ENCODE measurements around the gene PSG2. TPM values are rescaled to one million over a fixed set of nuclear protein-coding genes. Genes with fewer than 3 reads are reported as not detected.
"Not testable (repeated sequence)": the region's sequence is repeated elsewhere in the genome, so short reads cannot be mapped to it uniquely, and the experiment has no call there.

PSG2 gene
- total RNA-seq, 1 donor from 2014 or later, result not detected

DNA sequence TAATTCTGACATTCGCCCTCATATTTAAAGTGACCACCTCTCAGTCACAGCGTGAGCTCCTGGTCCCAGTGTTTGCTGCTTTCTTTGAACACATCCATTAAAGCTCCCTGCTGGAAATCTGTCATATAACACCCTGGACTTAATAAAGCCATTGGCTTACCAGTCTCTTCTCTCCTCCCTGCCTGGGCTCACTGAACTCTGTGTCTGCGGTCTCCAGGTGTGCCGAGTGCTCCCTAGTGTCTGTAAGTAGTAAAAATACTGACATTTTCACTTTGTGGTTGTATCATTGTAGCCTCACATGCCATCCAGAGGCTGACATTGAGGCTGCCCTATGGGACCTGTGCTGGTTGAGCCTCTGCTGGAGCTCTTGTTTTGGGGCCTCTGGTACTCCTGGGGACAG, 53.6 kb downstream of the PSG2 start:
- no peak for DNase-seq (ENCODE audit: low spot score in 2 of 2)
- Histone ChIP-seq H3K4me1 (no peaks in the 10 kb centered on the region), H3K36me3 (no peaks in the 10 kb centered on the region), H3K4me3 (no peak overlapping the region), H3K27me3 (no peaks in the 10 kb centered on the region), H3K9me3 (no peaks in the 10 kb centered on the region), H3K27ac (no peak overlapping the region)
- TF ChIP-seq, protein P1, sequence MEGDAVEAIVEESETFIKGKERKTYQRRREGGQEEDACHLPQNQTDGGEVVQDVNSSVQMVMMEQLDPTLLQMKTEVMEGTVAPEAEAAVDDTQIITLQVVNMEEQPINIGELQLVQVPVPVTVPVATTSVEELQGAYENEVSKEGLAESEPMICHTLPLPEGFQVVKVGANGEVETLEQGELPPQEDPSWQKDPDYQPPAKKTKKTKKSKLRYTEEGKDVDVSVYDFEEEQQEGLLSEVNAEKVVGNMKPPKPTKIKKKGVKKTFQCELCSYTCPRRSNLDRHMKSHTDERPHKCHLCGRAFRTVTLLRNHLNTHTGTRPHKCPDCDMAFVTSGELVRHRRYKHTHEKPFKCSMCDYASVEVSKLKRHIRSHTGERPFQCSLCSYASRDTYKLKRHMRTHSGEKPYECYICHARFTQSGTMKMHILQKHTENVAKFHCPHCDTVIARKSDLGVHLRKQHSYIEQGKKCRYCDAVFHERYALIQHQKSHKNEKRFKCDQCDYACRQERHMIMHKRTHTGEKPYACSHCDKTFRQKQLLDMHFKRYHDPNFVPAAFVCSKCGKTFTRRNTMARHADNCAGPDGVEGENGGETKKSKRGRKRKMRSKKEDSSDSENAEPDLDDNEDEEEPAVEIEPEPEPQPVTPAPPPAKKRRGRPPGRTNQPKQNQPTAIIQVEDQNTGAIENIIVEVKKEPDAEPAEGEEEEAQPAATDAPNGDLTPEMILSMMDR (IDR thresholded peaks at IDR 0.05), result no peak
- intact Hi-C loops (cut with DNase I), result no loop called here

DNA sequence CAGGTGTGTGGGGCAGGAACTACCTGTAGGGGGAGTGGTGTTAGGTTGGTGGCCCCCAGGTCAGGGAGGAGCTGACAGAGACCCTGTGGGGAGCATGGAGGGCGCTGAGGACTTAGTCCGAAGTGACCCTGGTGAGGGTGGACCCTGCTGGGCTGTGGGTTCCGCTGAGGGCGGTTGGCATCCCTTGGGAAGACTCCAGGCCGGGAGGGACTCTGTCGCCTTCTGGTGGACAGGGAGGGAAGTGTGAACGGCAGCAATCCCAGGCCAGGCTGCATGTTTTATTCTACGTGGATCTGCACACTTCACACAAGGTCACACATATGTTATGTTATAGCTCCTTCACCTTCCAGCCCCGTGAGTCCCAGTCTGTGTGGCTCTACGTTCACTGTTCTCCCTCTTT, 54.5 kb downstream of the PSG2 start:
- DNase-seq (ENCODE audit: low spot score in 2 of 2); intact Hi-C loops (cut with DNase I); H3K27me3 ChIP-seq; H3K4me3 ChIP-seq; H3K9me3 ChIP-seq; H3K27ac ChIP-seq; H3K4me1 ChIP-seq; H3K36me3 ChIP-seq: not testable (repeated sequence)

DNA sequence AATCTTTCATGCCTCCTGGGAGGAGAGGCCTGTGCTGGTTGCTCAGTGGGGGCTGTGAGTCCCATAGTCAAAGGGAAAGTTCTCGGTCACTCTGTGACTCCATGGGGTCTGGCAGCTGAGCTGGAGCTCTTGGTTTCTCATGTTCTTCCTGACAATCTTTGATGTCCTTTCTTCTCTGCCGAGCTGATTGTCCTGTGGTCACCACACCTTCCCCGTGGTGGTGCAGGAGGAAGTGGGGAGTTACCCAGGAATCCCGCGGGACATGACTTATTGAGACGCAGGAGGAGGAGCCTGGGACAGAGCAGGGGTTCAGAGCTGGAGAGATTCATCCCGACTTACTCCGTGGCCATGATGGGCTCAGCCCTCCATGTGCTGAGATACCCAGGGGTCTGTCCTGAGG, 55.4 kb downstream of the PSG2 start:
- DNase-seq (ENCODE audit: low spot score in 2 of 2); intact Hi-C loops (cut with DNase I); H3K4me1 ChIP-seq; H3K27ac ChIP-seq; H3K36me3 ChIP-seq; H3K9me3 ChIP-seq; H3K27me3 ChIP-seq; H3K4me3 ChIP-seq: not testable (repeated sequence)

DNA sequence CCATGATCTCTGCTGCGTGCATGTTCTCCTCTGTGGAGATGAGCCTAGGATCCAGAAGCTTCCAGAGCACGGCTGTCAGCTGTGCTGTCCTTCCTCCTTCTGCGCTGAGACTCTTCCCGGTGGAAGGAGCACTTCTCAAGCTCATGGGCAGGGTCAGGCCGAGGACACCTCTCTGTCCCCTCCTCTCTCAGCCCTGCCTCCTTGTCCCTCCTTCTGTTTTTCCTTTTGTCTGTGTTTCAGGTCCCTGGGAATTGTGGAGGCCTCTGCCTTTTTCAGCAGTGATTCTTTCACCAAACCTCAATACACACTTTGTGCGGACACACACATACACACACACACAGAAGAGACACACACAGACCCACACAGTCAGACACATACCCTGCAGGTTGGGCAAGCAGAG, 56.1 kb downstream of the PSG2 start, which contains the start of gene PSG11:
TSS of gene PSG11 (minus strand) at position 101 of the 400 bp plus-strand sequence. CDS start at position 4, 97 bp downstream.
- H3K27me3 ChIP-seq; intact Hi-C loops (cut with DNase I); DNase-seq (ENCODE audit: low spot score in 2 of 2); H3K9me3 ChIP-seq; H3K27ac ChIP-seq; H3K4me3 ChIP-seq; H3K36me3 ChIP-seq; H3K4me1 ChIP-seq: not testable (repeated sequence)

DNA sequence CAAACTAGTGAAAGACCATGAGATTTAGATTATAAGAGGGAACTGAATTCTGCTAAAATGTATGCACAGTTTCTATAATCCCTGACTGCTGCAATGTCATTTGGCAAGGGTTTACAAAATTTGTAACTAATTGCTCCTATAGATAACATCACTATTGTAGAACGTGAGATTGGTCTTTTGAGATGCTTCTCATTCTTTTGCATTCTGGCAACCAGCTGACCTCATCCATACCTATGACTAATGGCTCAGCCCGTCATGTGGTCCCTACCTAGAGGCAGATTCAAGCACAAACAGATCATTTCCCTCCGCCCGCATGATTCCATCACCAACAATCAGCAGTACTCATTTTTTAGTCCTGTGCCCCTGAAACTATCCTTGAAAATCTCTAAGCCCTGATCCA, 60.4 kb downstream of the PSG2 start:
- H3K27me3 ChIP-seq; H3K27ac ChIP-seq; DNase-seq (ENCODE audit: low spot score in 2 of 2); H3K9me3 ChIP-seq; intact Hi-C loops (cut with DNase I); H3K36me3 ChIP-seq; H3K4me3 ChIP-seq; H3K4me1 ChIP-seq: not testable (repeated sequence)

DNA sequence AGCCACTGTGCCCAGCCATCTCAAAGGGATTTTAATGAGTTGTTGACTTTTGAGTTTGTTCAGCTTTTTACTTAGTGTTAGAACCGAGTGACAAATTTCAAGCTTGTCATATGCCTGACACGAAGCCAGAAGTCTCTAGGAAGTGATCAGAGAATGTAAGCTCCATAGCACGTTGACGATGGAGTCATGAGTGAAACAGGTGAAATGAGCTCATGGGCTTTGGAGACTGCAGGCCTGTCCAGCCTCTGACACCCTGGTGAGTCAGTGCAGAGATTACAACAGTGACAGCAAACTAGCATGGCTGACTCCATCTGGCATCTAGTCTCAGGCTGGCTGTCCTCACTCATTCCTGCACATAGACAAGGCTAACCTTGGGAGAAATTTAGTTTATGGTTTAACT, 60.9 kb downstream of the PSG2 start:
- H3K9me3 ChIP-seq; H3K27me3 ChIP-seq; H3K27ac ChIP-seq; H3K4me3 ChIP-seq; H3K36me3 ChIP-seq; intact Hi-C loops (cut with DNase I); H3K4me1 ChIP-seq; DNase-seq (ENCODE audit: low spot score in 2 of 2): not testable (repeated sequence)

DNA sequence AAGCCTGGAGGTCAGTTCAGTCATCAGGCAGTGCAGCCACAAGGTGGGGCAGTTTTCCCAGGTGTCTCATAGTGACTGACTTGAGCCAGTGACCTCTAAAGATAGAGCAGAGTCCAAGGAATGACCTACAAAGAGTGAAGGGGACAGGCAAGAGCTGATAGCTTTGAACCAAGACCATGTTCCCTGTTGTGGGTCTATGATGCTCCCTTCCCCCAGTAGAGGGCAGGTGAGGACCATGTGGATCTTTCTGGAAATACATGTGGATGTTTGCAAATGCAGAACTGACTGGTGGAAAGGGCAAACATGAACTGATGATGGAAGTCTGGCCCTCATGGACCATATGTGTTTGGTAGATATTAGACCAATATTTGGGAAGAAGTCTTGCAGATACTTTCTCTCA, 62.9 kb downstream of the PSG2 start:
- H3K9me3 ChIP-seq; H3K36me3 ChIP-seq; H3K27ac ChIP-seq; intact Hi-C loops (cut with DNase I); H3K4me3 ChIP-seq; H3K4me1 ChIP-seq; H3K27me3 ChIP-seq; DNase-seq (ENCODE audit: low spot score in 2 of 2): not testable (repeated sequence)

Other genes starting within 250 kb of the PSG2 start
- gene PSG1, start 203.0 kb downstream of the PSG2 start, total RNA-seq, result not detected
- not detected for gene PSG6, start 164.8 kb downstream of the PSG2 start, total RNA-seq
- not detected for gene PSG7, start 145.5 kb downstream of the PSG2 start, total RNA-seq
- not detected for gene PSG11, start 56.2 kb downstream of the PSG2 start, total RNA-seq
- gene PSG5, start 103.8 kb upstream of the PSG2 start, total RNA-seq, result not detected
- not detected for gene PSG4, start 122.9 kb upstream of the PSG2 start, total RNA-seq
- not detected for gene PSG9, start 186.8 kb upstream of the PSG2 start, total RNA-seq